Mesenchymal stem cell (in vitro differentiated cells and primary cell): ENCODE data around the gene ELP5. TPM values are rescaled to one million over a fixed set of nuclear protein-coding genes. Genes with fewer than 3 reads are reported as not detected.

Source experiments
- small RNA-seq: library from polyadenylated mRNA; stranded (forward); fragments of <200 nt; extraction: miRNeasy Mini kit (QIAGEN cat#:217004); gene quantifications from one replicate; pipeline ENCODE3, GENCODE V24; 2013; ENCODE audit warnings: low read depth

ELP5 gene

Small RNA genes within 50 kb of the gene (small RNA-seq; reads per million reads assigned to genes)
- gene MIR324: 521 reads per million, percentile 96 among the genes with 10 or more reads in this experiment
- not detected for gene RF00019
